ENCODE measurements around the gene RPS18. TPM values are rescaled to one million over a fixed set of nuclear protein-coding genes. Genes with fewer than 3 reads are reported as not detected.
A peak's percentile ranks its signal among the peaks of the same experiment; 100 is the strongest.

RPS18 gene
- total and polyA plus RNA-seq, 9 of the 15 experiments (the other 6 are each of a cell fraction or from before 2014, with no cell fraction given): 5,023 to 17,516 (median 8,131) TPM

GRCh38 chr6:33248932-33249731 lies 22.7 kb upstream of the RPS18 start (continued):
- TF ChIP-seq MLX (CRISPR knock-in tag; conservative IDR thresholded peaks at IDR 0.05) (0 out of 4 replicates have a peak, but pooled peaks of 1 of the 2 experiments have one; percentile 26), ZNF324 (CRISPR knock-in tag; IDR thresholded peaks at IDR 0.05) (no peak), ADNP (tag; IDR thresholded peaks at IDR 0.05) (no peak), MGA (IDR thresholded peaks at IDR 0.05) (peak; percentile 56; the same call in 1 of the 2 replicates), SIRT6 (IDR thresholded peaks at IDR 0.05; ENCODE audit: low read depth, low read length) (no peak), KLF1 (tag; IDR thresholded peaks at IDR 0.05) (no peak), FOXM1 (IDR thresholded peaks at IDR 0.05; ENCODE audit: low read depth) (no peak), FOXM1 (CRISPR knock-in tag; IDR thresholded peaks at IDR 0.05; ENCODE audit: low read depth) (no peak; the same call in 1 of the 2 replicates), BACH1 (tag; IDR thresholded peaks at IDR 0.05) (no peak; the same call in 1 of the 2 replicates)

All from K562 (cell line).